Prostate gland (tissue), 2 donors: Measurements from ENCODE around the gene SPEM3. TPM values are rescaled to one million over a fixed set of nuclear protein-coding genes. Genes with fewer than 3 reads are reported as not detected.

ENCODE experiments used
- DNase-seq: peaks from one replicate; pipeline ENCODE4 v3.0.0-alpha.2; 2019; ENCODE audit warnings: low spot score
- H3K27ac ChIP-seq, 2 donors: fragments of 200-600 bp; sonication (generic); 2 replicates each; pipeline ENCODE4 v1.5.1; 2017 to 2019
- H3K27me3 ChIP-seq: fragments of 200-600 bp; sonication (generic); replicated peaks from 2 replicates; pipeline ENCODE4 v1.5.1; 2019; ENCODE audit not compliant: insufficient read depth
- H3K36me3 ChIP-seq, 2 donors: fragments of 200-600 bp; sonication (generic); 1 replicate in 1 of 2; 2 replicates in 1 of 2; pipeline versions ENCODE4 v1.5.1 to v1.8.1; 2017 to 2019
- H3K4me1 ChIP-seq: fragments of 200-600 bp; sonication (generic); replicated peaks from 2 replicates; pipeline ENCODE4 v1.5.1; 2019
- H3K4me3 ChIP-seq, 2 donors: fragments of 200-600 bp; sonication (generic); 2 replicates each; pipeline ENCODE4 v1.5.1; 2017 to 2019
- H3K9me3 ChIP-seq: fragments of 200-600 bp; sonication (generic); 2 replicates; pipeline ENCODE4 v1.5.1; 2017
- CTCF ChIP-seq, 4 experiments: fragments of 200-600 bp in 2 of 4; fragments of 450-650 bp in 2 of 4; sonication (generic) in 2 of 4; IDR thresholded peaks; 1 replicate in 3 of 4; 2 replicates in 1 of 4; pipeline ENCODE4 v1.5.1; 2016 to 2019; ENCODE audit warnings: antibody characterized with exemption in 4 of 4, mild to moderate bottlenecking in 2 of 4, moderate library complexity in 2 of 4
- POLR2A ChIP-seq: fragments of 450-650 bp; IDR thresholded peaks from one replicate; pipeline ENCODE4 v1.6.1; 2016; ENCODE audit warnings: antibody characterized with exemption, mild to moderate bottlenecking
- POLR2AphosphoS5 ChIP-seq: sonication (generic); formaldehyde crosslinking; IDR thresholded peaks from one replicate; pipeline ENCODE4 v1.6.1; 2017; ENCODE audit warnings: antibody characterized with exemption
- WGBS: methylation state at CpG from one replicate; pipeline ENCODE4 v1.1.5; 2018; 5-methylcytosine and 5-hydroxymethylcytosine counted together
- intact Hi-C: fragments of 100-400 bp; cut with DNase I; formaldehyde crosslinking; loops from one replicate; pipeline ENCODE4 v1.14.2; 2022
- total RNA-seq, 2 donors: library from RNA; depleted of rRNA; stranded (reverse); fragments of >200 nt; gene quantifications; one replicate each; pipeline ENCODE4 v1.1.0, GENCODE V29; 2016

The SPEM3 gene
- total RNA-seq, 2 donors from 2014 or later: 0.09 to 0.11 TPM

DNA sequence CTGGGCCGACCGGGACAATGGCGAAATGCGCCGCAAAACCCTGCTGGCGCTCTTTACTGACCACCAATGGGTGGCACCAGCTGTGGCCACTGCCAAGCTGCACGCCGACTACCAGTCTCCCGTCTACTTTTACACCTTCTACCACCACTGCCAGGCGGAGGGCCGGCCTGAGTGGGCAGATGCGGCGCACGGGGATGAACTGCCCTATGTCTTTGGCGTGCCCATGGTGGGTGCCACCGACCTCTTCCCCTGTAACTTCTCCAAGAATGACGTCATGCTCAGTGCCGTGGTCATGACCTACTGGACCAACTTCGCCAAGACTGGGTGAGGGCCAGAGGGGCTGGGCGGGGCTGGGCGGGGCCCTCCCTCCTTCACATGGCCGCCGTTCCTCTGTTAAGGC lies 12.9 kb upstream of the SPEM3 start:
- no peak overlapping the region for H3K27ac ChIP-seq
- no peak for TF ChIP-seq CTCF (IDR thresholded peaks at IDR 0.05)
- TF ChIP-seq POLR2AphosphoS5: no peak
- no peak for TF ChIP-seq POLR2A
- no peaks in the 10 kb centered on the region for H3K4me1 ChIP-seq
- intact Hi-C loops: no loop called here
- no peaks in the 10 kb centered on the region for H3K9me3 ChIP-seq
- H3K4me3 ChIP-seq: no peak overlapping the region
- no peaks in the 10 kb centered on the region for H3K36me3 ChIP-seq
- WGBS: 89% methylated on average over 21 of the region's 23 CpGs
- no peak for DNase-seq
- no peaks in the 10 kb centered on the region for H3K27me3 ChIP-seq

- Histone ChIP-seq H3K36me3 (no peaks in the 10 kb centered on the region), H3K4me3 (no peak overlapping the region), H3K27ac (no peak overlapping the region), H3K27me3 (no peaks in the 10 kb centered on the region), H3K4me1 (no peaks in the 10 kb centered on the region), H3K9me3 (no peaks in the 10 kb centered on the region)
- no peak for TF ChIP-seq CTCF (IDR thresholded peaks at IDR 0.05)
- TF ChIP-seq POLR2AphosphoS5: no peak
- DNase-seq: no peak
- WGBS: 83% methylated on average over 6 of the region's 6 CpGs
- intact Hi-C loops: no loop called here
These were observed 12.3 kb upstream of the SPEM3 start for GRCh38 chr17:7416323-7416722.

DNA sequence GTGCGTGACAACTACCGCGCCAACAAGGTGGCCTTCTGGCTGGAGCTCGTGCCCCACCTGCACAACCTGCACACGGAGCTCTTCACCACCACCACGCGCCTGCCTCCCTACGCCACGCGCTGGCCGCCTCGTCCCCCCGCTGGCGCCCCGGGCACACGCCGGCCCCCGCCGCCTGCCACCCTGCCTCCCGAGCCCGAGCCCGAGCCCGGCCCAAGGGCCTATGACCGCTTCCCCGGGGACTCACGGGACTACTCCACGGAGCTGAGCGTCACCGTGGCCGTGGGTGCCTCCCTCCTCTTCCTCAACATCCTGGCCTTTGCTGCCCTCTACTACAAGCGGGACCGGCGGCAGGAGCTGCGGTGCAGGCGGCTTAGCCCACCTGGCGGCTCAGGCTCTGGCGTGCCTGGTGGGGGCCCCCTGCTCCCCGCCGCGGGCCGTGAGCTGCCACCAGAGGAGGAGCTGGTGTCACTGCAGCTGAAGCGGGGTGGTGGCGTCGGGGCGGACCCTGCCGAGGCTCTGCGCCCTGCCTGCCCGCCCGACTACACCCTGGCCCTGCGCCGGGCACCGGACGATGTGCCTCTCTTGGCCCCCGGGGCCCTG lies 11.5 kb upstream of the SPEM3 start:
- no peaks in the 10 kb centered on the region for H3K9me3 ChIP-seq
- H3K4me3 ChIP-seq: no peak overlapping the region
- H3K36me3 ChIP-seq: no peaks in the 10 kb centered on the region
- TF ChIP-seq POLR2AphosphoS5 (no peak), POLR2A (no peak), CTCF (IDR thresholded peaks at IDR 0.05) (no peak)
- intact Hi-C loops: no loop called here
- H3K27ac ChIP-seq: no peak overlapping the region
- DNase-seq: no peak
- no peaks in the 10 kb centered on the region for H3K4me1 ChIP-seq
- no peaks in the 10 kb centered on the region for H3K27me3 ChIP-seq
- 93% methylated on average over 53 of the region's 54 CpGs for WGBS

- H3K4me3 ChIP-seq: no peak overlapping the region
- H3K4me1 ChIP-seq: no peaks in the 10 kb centered on the region
- no peaks in the 10 kb centered on the region for H3K36me3 ChIP-seq
- 63% methylated on average over 18 of the region's 18 CpGs for WGBS
- H3K27ac ChIP-seq: no peak overlapping the region
- no peaks in the 10 kb centered on the region for H3K27me3 ChIP-seq
- no peaks in the 10 kb centered on the region for H3K9me3 ChIP-seq
- DNase-seq: no peak
- TF ChIP-seq POLR2A: no peak
- TF ChIP-seq CTCF (IDR thresholded peaks at IDR 0.05): no peak
- no peak for TF ChIP-seq POLR2AphosphoS5
- intact Hi-C loops: no loop called here
These were observed 10.0 kb upstream of the SPEM3 start for GRCh38 chr17:7418472-7419152.
